ENCODE data around the gene RNU6-1.

The RNU6-1 gene

DNA sequence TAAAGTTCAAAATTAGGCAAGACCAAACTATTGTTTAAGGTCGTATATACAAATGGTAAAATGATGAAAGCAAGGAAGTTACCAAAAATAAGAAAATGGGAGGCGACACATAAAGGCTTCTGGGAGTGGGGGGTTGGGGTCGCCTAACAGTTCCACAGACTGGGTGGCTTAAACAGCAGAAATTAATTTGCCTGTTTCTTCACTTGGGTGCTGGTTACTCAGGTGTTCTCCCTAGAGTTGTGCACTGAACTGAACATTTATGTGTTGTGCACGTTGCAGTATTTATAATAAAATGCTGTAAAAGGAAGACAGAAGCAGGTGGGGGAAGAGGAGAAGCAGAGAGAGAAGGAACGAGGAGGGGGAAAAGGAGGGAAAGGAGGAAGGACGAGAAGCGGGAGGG is 10.5 kb upstream of the RNU6-1 start:
- H3K4me3 Mint-ChIP-seq: no peak overlapping the region
- peaks cover 8% of the 10 kb centered on the region for H3K27me3 Mint-ChIP-seq (ENCODE audit: low read depth, poor library complexity)
- peaks cover 76% of the 10 kb centered on the region for H3K4me1 Mint-ChIP-seq
- no peak for TF ChIP-seq CTCF (IDR thresholded peaks at IDR 0.05)
- H3K36me3 Mint-ChIP-seq (ENCODE audit: low read depth): no peaks in the 10 kb centered on the region
- H3K27ac Mint-ChIP-seq: no peak overlapping the region
- peaks cover 7% of the 10 kb centered on the region for H3K9me3 Mint-ChIP-seq
- no peak for DNase-seq

- Mint-ChIP-seq H3K27ac (no peak overlapping the region), H3K36me3 (ENCODE audit: low read depth) (no peaks in the 10 kb centered on the region), H3K9me3 (peaks cover 7% of the 10 kb centered on the region), H3K27me3 (ENCODE audit: low read depth, poor library complexity) (peaks cover 8% of the 10 kb centered on the region), H3K4me1 (peaks cover 83% of the 10 kb centered on the region), H3K4me3 (no peak overlapping the region)
- no peak for TF ChIP-seq CTCF (IDR thresholded peaks at IDR 0.05)
- DNase-seq: no peak
Observed at GRCh38 chr15:67849538-67849937, 9.7 kb upstream of the RNU6-1 start.

- peaks cover 82% of the 10 kb centered on the region for H3K4me1 Mint-ChIP-seq
- no peak overlapping the region for H3K4me3 Mint-ChIP-seq
- no peaks in the 10 kb centered on the region for H3K36me3 Mint-ChIP-seq (ENCODE audit: low read depth)
- TF ChIP-seq CTCF (IDR thresholded peaks at IDR 0.05): no peak
- no peak for DNase-seq
- H3K9me3 Mint-ChIP-seq: peaks cover 7% of the 10 kb centered on the region
- H3K27ac Mint-ChIP-seq: no peak overlapping the region
- H3K27me3 Mint-ChIP-seq (ENCODE audit: low read depth, poor library complexity): peaks cover 6% of the 10 kb centered on the region
Observed at GRCh38 chr15:67845974-67846373, 6.1 kb upstream of the RNU6-1 start.

GRCh38 chr15:67843571-67844387 is 3.9 kb upstream of the RNU6-1 start:
- H3K36me3 Mint-ChIP-seq (ENCODE audit: low read depth): no peaks in the 10 kb centered on the region
- H3K4me3 Mint-ChIP-seq: peak overlapping the region; percentile 50
- H3K27ac Mint-ChIP-seq: peak overlapping the region; percentile 96
- H3K9me3 Mint-ChIP-seq: peaks cover 6% of the 10 kb centered on the region
- peaks cover 81% of the 10 kb centered on the region for H3K4me1 Mint-ChIP-seq
- DNase-seq: peak; percentile 73
- no peak for TF ChIP-seq CTCF (IDR thresholded peaks at IDR 0.05)
- peaks cover 17% of the 10 kb centered on the region for H3K27me3 Mint-ChIP-seq (ENCODE audit: low read depth, poor library complexity)

DNA sequence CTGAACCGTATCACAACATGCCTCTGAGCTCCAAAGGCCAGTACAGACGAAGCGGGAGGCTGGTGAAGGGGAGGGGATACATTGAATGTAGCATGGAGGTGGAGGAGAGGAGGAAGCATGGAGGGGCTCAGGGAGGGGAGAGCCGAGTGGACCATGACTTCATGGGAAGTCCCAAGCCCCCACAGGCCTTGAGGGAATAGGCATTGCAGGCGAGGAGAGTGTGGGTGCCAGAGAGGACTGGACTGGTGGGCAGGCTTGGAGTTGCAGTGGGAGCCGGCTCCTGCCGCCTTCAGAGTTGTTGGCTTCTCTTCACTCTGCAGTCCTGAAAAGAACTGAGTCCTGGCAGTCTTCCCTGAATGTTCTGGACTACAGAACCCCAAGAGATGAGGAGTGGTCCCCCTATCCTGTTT is 3.3 kb upstream of the RNU6-1 start:
- peak overlapping the region; percentile 96 for H3K27ac Mint-ChIP-seq
- TF ChIP-seq CTCF (IDR thresholded peaks at IDR 0.05): no peak
- peaks cover 80% of the 10 kb centered on the region for H3K4me1 Mint-ChIP-seq
- no peaks in the 10 kb centered on the region for H3K36me3 Mint-ChIP-seq (ENCODE audit: low read depth)
- H3K9me3 Mint-ChIP-seq: peaks cover 3% of the 10 kb centered on the region
- H3K4me3 Mint-ChIP-seq: peak overlapping the region; percentile 50
- peaks cover 23% of the 10 kb centered on the region for H3K27me3 Mint-ChIP-seq (ENCODE audit: low read depth, poor library complexity)
- DNase-seq: no peak

DNA sequence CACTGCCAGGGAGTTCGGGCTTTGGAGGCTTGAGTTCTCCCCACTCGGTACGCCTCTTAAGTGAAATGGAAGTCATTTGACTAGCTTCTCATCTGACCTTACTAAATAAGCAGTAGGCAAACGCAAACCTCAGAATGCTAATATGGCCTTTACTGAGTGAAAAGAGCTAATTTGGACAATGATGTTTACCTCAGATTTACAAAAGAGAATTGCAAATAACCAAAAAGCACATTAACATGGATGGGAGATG is 1.6 kb upstream of the RNU6-1 start:
- Mint-ChIP-seq H3K4me1 (peaks cover 79% of the 10 kb centered on the region), H3K36me3 (ENCODE audit: low read depth) (no peaks in the 10 kb centered on the region)
- no peak for TF ChIP-seq CTCF (IDR thresholded peaks at IDR 0.05)

More for the DNA sequence above, 1.6 kb upstream of the RNU6-1 start:
- H3K27ac Mint-ChIP-seq: no peak overlapping the region
- H3K9me3 Mint-ChIP-seq: peaks cover 3% of the 10 kb centered on the region
- H3K4me3 Mint-ChIP-seq: peak overlapping the region; percentile 93
- peaks cover 37% of the 10 kb centered on the region for H3K27me3 Mint-ChIP-seq (ENCODE audit: low read depth, poor library complexity)
- no peak for DNase-seq
